GM12878 (cell line): Measurements from ENCODE around the gene TMEM63C. TPM values are rescaled to one million over a fixed set of nuclear protein-coding genes. Genes with fewer than 3 reads are reported as not detected.

Experiments used
- ATAC-seq: fragments of 200-7000 bp; cut with Tn5 transposase; 3 replicates; pipeline ENCODE4 v1.9.1; 2020; ENCODE audit warnings: mild to moderate bottlenecking, moderate library complexity
- BruUV-seq: library from RNA; stranded (reverse); fragments of 400-500 nt; replicated peaks from 2 replicates; lab custom pipeline; 2021; lab: Mats Ljungman, UMichigan
- CTCF ChIA-PET: fragments of 300-600 bp; sonication (Branson Sonifier 250); formaldehyde crosslinking; extraction: SDS; loops from one replicate; lab custom pipeline; 2021; ENCODE audit warnings: inconsistent platforms; lab: Yijun Ruan, JAX
- POLR2A ChIA-PET: fragments of 350-600 bp; formaldehyde crosslinking; extraction: SDS; loops from one replicate; lab custom pipeline; 2021; ENCODE audit warnings: inconsistent platforms; lab: Charles Lee
- RAD21 ChIA-PET: fragments of 300-600 bp; sonication (Branson Sonifier 250); formaldehyde crosslinking; loops from one replicate; lab custom pipeline; 2023; ENCODE audit warnings: antibody characterized with exemption; ENCODE audit not compliant: unreplicated experiment; lab: Charles Lee
- SMC1A ChIA-PET: fragments of 300-600 bp; sonication (Branson Sonifier 250); formaldehyde crosslinking; loops from one replicate; lab custom pipeline; 2023; ENCODE audit not compliant: unreplicated experiment, uncharacterized antibody; lab: Charles Lee
- DNase-seq: peaks from one replicate; pipeline ENCODE4 v3.0.0-alpha.2; 2011; ENCODE audit warnings: low read depth, low spot score
- FAIRE-seq: peaks from 3 replicates; lab custom pipeline; 2011; peaks lifted over from hg19 to GRCh38; lab: Jason Lieb, UNC
- H2AFZ ChIP-seq: 2 replicates; pipeline ENCODE4 v1.6.0; 2011; ENCODE audit warnings: low read depth, low read length, control low read depth; ENCODE audit not compliant: control insufficient read depth
- H3K27ac ChIP-seq: 2 replicates; pipeline ENCODE4 v1.5.1; 2011; ENCODE audit warnings: control low read depth; ENCODE audit not compliant: control insufficient read depth, insufficient read depth
- H3K27me3 ChIP-seq, 2 experiments: replicated peaks in 1 of 2; 2 replicates each; pipeline versions ENCODE4 v1.6.0 to v1.6.1; 2011; ENCODE audit warnings: low read length in 1 of 2; ENCODE audit not compliant: control insufficient read depth in 2 of 2, insufficient read depth in 2 of 2
- H3K36me3 ChIP-seq, 2 experiments: 2 replicates each; pipeline ENCODE4 v1.5.1; 2011; ENCODE audit warnings: low read length in 1 of 2; ENCODE audit not compliant: control insufficient read depth in 2 of 2, insufficient read depth in 2 of 2
- H3K4me1 ChIP-seq: 2 replicates; pipeline ENCODE4 v1.6.1; 2011; ENCODE audit warnings: mild to moderate bottlenecking, low read length, moderate library complexity, mixed read lengths; ENCODE audit not compliant: control insufficient read depth, insufficient read depth
- H3K4me2 ChIP-seq: 2 replicates; pipeline ENCODE4 v1.6.0; 2011; ENCODE audit warnings: control low read depth; ENCODE audit not compliant: control insufficient read depth, insufficient read depth
- H3K4me3 ChIP-seq: fragments of 200-600 bp; sonication (generic); 2 replicates; pipeline ENCODE4 v1.5.1; 2016
- H3K79me2 ChIP-seq: 2 replicates; pipeline ENCODE4 v1.6.0; 2011; ENCODE audit warnings: low read length; ENCODE audit not compliant: control insufficient read depth, insufficient read depth
- H3K9ac ChIP-seq: 2 replicates; pipeline ENCODE4 v1.8.0; 2011; ENCODE audit warnings: low read length, control low read depth, mixed read lengths; ENCODE audit not compliant: control insufficient read depth, insufficient read depth
- H3K9me3 ChIP-seq: replicated peaks from 3 replicates; pipeline ENCODE4 v1.5.1; 2011; ENCODE audit warnings: mild to moderate bottlenecking, low read length; ENCODE audit not compliant: control insufficient read depth, insufficient read depth
- H4K20me1 ChIP-seq: 2 replicates; pipeline ENCODE4 v1.6.0; 2011; ENCODE audit not compliant: control insufficient read depth, insufficient read depth
- CBX5 ChIP-seq: sonication (generic); IDR thresholded peaks from 2 replicates; pipeline ENCODE4 v1.6.1; 2016; ENCODE audit warnings: low read depth, moderate library complexity, mild to moderate bottlenecking, inconsistent platforms
- CHD1 ChIP-seq: IDR thresholded peaks from 2 replicates; pipeline ENCODE4 v1.6.1; 2012; ENCODE audit warnings: low read depth, low read length, improper control_type of control experiment
- ELK1 ChIP-seq: IDR thresholded peaks from 2 replicates; pipeline ENCODE4 v1.6.1; 2012; ENCODE audit warnings: low read depth, low read length, improper control_type of control experiment
- IRF3 ChIP-seq: fragments of 450-650 bp; IDR thresholded peaks from 2 replicates; pipeline ENCODE4 v1.6.1; 2014; ENCODE audit warnings: mild to moderate bottlenecking
- NFYB ChIP-seq: IDR thresholded peaks from 2 replicates; pipeline ENCODE4 v1.6.1; 2011; ENCODE audit warnings: low read depth, mild to moderate bottlenecking, low read length, improper control_type of control experiment, moderate library complexity; ENCODE audit not compliant: insufficient read depth
- NR2F1 ChIP-seq: fragments of 450-650 bp; conservative IDR thresholded peaks from 2 replicates; pipeline ENCODE4 v1.6.1; 2017; ENCODE audit warnings: mild to moderate bottlenecking
- PML ChIP-seq: IDR thresholded peaks from 2 replicates; pipeline ENCODE4 v1.6.1; 2012; ENCODE audit warnings: low read length, inconsistent platforms
- POLR2AphosphoS5 ChIP-seq: IDR thresholded peaks from 2 replicates; pipeline ENCODE4 v1.6.1; 2011; ENCODE audit warnings: mild to moderate bottlenecking, low read length, inconsistent platforms
- RAD51 ChIP-seq: fragments of 450-650 bp; IDR thresholded peaks from 2 replicates; pipeline ENCODE4 v1.6.1; 2016; ENCODE audit warnings: moderate library complexity, mild to moderate bottlenecking, inconsistent platforms
- REST ChIP-seq: IDR thresholded peaks from 2 replicates; pipeline ENCODE4 v1.6.1; 2012; ENCODE audit warnings: mild to moderate bottlenecking, low read depth, low read length
- RFX5 ChIP-seq: IDR thresholded peaks from 2 replicates; pipeline ENCODE4 v1.6.1; 2011; ENCODE audit warnings: low read depth, low read length, improper control_type of control experiment
- SIX5 ChIP-seq: IDR thresholded peaks from 2 replicates; pipeline ENCODE4 v1.6.1; 2011; ENCODE audit warnings: mild to moderate bottlenecking, low read depth, low read length, moderate library complexity; ENCODE audit not compliant: severe bottlenecking
- ZBTB40 ChIP-seq: fragments of 450-650 bp; IDR thresholded peaks from 2 replicates; pipeline ENCODE4 v1.6.1; 2016; ENCODE audit warnings: mild to moderate bottlenecking, moderate library complexity, borderline replicate concordance
- WGBS: methylation state at CpG from one replicate; pipeline ENCODE4 v1.1.6; 2016; ENCODE audit warnings: low lambda C conversion rate; ENCODE audit not compliant: insufficient replicate concordance, insufficient coverage; ENCODE audit errors: missing lambda C conversion rate; 5-methylcytosine and 5-hydroxymethylcytosine counted together
- in situ Hi-C: fragments of 300-500 bp; cut with MboI; formaldehyde crosslinking; loops from 9 replicates; pipeline ENCODE4 v1.14.3; 2018; ENCODE audit warnings: mixed read lengths
- intact Hi-C: fragments of 100-400 bp; cut with micrococcal nuclease; formaldehyde crosslinking; loops from one replicate; pipeline ENCODE4 v1.14.2; 2022; ENCODE audit not compliant: unreplicated experiment
- polyA plus RNA-seq, 11 experiments: library from polyadenylated mRNA; depleted of rRNA in 4 of 11; unstranded in 6 of 11; stranded (reverse) in 5 of 11; fragments of >200 nt; fragmentation: Nextera tagmentation in 4 of 11; fragmentation: Illumina TruSeq in 1 of 11; extraction: Ambion mirVana in 4 of 11; extraction: Trizol in 1 of 11; gene quantifications; 1 replicate in 1 of 11; 2 replicates in 10 of 11; pipeline versions ENCODE4 v1.2.1 to v1.2.3, GENCODE V29; 2011 to 2016; ENCODE audit warnings: inconsistent platforms in 2 of 11, missing spikeins in 2 of 11, low read depth in 1 of 11
- total RNA-seq, 4 experiments: library from RNA; depleted of rRNA in 3 of 4; stranded (reverse); fragments of >200 nt in 3 of 4; fragmentation: Illumina TruSeq in 1 of 4; extraction: Trizol in 1 of 4; gene quantifications; 2 replicates each; pipeline versions ENCODE4 v1.2.1 to v1.2.3, GENCODE V29; 2013 to 2021
- TF ChIP-seq, protein P1 (sequence below): IDR thresholded peaks from 2 replicates; pipeline ENCODE4 v1.6.1; 2012; ENCODE audit warnings: low read depth, low read length, improper control_type of control experiment

The TMEM63C gene
- total and polyA plus RNA-seq, 10 of the 15 experiments (the other 5 are each of a cell fraction or from before 2014, with no cell fraction given): 0.06 to 1.3 (median 0.39) TPM; not detected in 4

DNA sequence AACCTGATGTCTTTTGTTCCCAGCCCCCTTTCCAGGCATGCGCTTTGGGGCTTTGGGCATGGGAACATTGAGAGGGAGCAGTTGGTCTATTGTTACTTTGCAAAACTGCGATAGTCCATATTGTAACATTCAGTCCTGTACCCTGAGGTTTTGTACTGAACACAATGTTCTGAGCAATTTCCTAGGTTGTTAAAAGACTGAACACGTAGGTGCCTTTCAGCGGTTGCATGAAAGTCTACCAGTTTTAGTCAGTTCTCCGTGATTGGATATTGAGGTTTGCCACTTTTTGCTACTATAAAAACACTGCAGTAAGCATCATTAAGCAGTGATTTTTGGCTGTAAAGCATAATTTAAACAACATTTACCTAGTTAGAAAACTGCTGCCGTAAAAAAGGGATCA lies 69.3 kb downstream of the TMEM63C start:
- Histone ChIP-seq H3K9ac (no peak overlapping the region), H3K79me2 (no peaks in the 10 kb centered on the region), H3K27ac (no peak overlapping the region), H2AFZ (no peak overlapping the region), H3K9me3 (no peaks in the 10 kb centered on the region), H3K27me3 (no peaks in the 10 kb centered on the region), H4K20me1 (no peaks in the 10 kb centered on the region), H3K4me3 (no peak overlapping the region), H3K4me2 (no peak overlapping the region), H3K4me1 (no peaks in the 10 kb centered on the region), H3K36me3 (no peaks in the 10 kb centered on the region)
- DNase-seq: no peak
- in situ Hi-C loops: no loop called here
- POLR2A ChIA-PET: no interaction called here
- CTCF ChIA-PET: no interaction called here
- ATAC-seq: no peak
- RAD21 ChIA-PET: no interaction called here
- FAIRE-seq: no peak
- intact Hi-C loops: no loop called here
- WGBS: 75% methylated on average over 6 of the region's 6 CpGs
- SMC1A ChIA-PET: no interaction called here
- no TSS peak for BruUV-seq
- TF ChIP-seq ZBTB40 (no peak), RFX5 (no peak), IRF3 (no peak), RAD51 (no peak), POLR2AphosphoS5 (no peak), CBX5 (no peak), SIX5 (no peak), REST (no peak), CHD1 (no peak), NR2F1 (no peak), ELK1 (no peak), NFYB (no peak), PML (no peak)
- TF ChIP-seq, protein P1, sequence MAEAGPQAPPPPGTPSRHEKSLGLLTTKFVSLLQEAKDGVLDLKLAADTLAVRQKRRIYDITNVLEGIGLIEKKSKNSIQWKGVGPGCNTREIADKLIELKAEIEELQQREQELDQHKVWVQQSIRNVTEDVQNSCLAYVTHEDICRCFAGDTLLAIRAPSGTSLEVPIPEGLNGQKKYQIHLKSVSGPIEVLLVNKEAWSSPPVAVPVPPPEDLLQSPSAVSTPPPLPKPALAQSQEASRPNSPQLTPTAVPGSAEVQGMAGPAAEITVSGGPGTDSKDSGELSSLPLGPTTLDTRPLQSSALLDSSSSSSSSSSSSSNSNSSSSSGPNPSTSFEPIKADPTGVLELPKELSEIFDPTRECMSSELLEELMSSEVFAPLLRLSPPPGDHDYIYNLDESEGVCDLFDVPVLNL: no peak
